SK-N-SH treated with all-trans-retinoic acid at 6 μM for 48 hours (cell line): ENCODE data around the gene ZNF792.
"Not testable (repeated sequence)": the region's sequence is repeated elsewhere in the genome, so short reads cannot be mapped to it uniquely, and the experiment has no call there.

Experiments used
- ATAC-seq: fragments of 200-7000 bp; cut with Tn5 transposase; 3 replicates; pipeline ENCODE4 v1.9.1; 2020; ENCODE audit warnings: mild to moderate bottlenecking, moderate library complexity
- ARNTL ChIP-seq: fragments of 450-650 bp; formaldehyde crosslinking; IDR thresholded peaks from 2 replicates; pipeline ENCODE4 v1.5.0; 2020; ENCODE audit warnings: low read depth, mild to moderate bottlenecking, moderate library complexity, borderline replicate concordance
- BACH2 ChIP-seq: fragments of 250-450 bp; sonication (Bioruptor Pico); IDR thresholded peaks from 2 replicates; pipeline ENCODE4 v1.9.0; 2021; ENCODE audit warnings: mild to moderate bottlenecking, borderline replicate concordance
- CREB5 ChIP-seq: fragments of 250-450 bp; sonication (Bioruptor Pico); IDR thresholded peaks from 2 replicates; pipeline ENCODE4 v1.5.1; 2020; ENCODE audit warnings: low read depth, mild to moderate bottlenecking, moderate library complexity
- CSDC2 ChIP-seq: fragments of 250-450 bp; sonication (Bioruptor Pico); IDR thresholded peaks from 2 replicates; pipeline ENCODE4 v1.5.0; 2020; ENCODE audit warnings: mild to moderate bottlenecking, moderate library complexity
- CSRNP3 ChIP-seq: fragments of 250-450 bp; sonication (Bioruptor Pico); IDR thresholded peaks from 2 replicates; pipeline ENCODE4 v1.5.1; 2021; ENCODE audit warnings: mild to moderate bottlenecking, moderate library complexity
- ESRRG ChIP-seq: fragments of 250-450 bp; sonication (Bioruptor Pico); IDR thresholded peaks from 2 replicates; pipeline ENCODE4 v1.6.1; 2021; ENCODE audit warnings: mild to moderate bottlenecking
- GLIS3 ChIP-seq: fragments of 250-450 bp; sonication (Bioruptor Pico); IDR thresholded peaks from 2 replicates; pipeline ENCODE4 v1.5.0; 2020; ENCODE audit warnings: mild to moderate bottlenecking, moderate library complexity
- ISL1 ChIP-seq: fragments of 250-450 bp; sonication (Bioruptor Pico); IDR thresholded peaks from 2 replicates; pipeline ENCODE4 v2.1.2; 2022; ENCODE audit warnings: mild to moderate bottlenecking, moderate library complexity
- OSR1 ChIP-seq: fragments of 250-450 bp; sonication (Bioruptor Pico); IDR thresholded peaks from 2 replicates; pipeline ENCODE4 v1.8.0; 2022; ENCODE audit warnings: moderate library complexity, mild to moderate bottlenecking, inconsistent platforms
- PATZ1 ChIP-seq: fragments of 250-450 bp; sonication (Bioruptor Pico); IDR thresholded peaks from 2 replicates; pipeline ENCODE4 v1.8.0; 2020; ENCODE audit warnings: mild to moderate bottlenecking, moderate library complexity, borderline replicate concordance
- PPARA ChIP-seq: fragments of 250-450 bp; sonication (Bioruptor Pico); IDR thresholded peaks from 2 replicates; pipeline ENCODE4 v1.5.0; 2020; ENCODE audit warnings: mild to moderate bottlenecking, borderline replicate concordance
- SNAI2 ChIP-seq: fragments of 250-450 bp; sonication (Bioruptor Pico); IDR thresholded peaks from 2 replicates; pipeline ENCODE4 v1.5.0; 2020; ENCODE audit warnings: mild to moderate bottlenecking, moderate library complexity
- TCF4 ChIP-seq: fragments of 250-450 bp; sonication (Bioruptor Pico); IDR thresholded peaks from 2 replicates; pipeline ENCODE4 v1.8.0; 2021; ENCODE audit warnings: mild to moderate bottlenecking, moderate library complexity, borderline replicate concordance
- TOX ChIP-seq: fragments of 250-450 bp; sonication (Bioruptor Pico); IDR thresholded peaks from 2 replicates; pipeline ENCODE4 v1.8.0; 2021; ENCODE audit warnings: mild to moderate bottlenecking, moderate library complexity, borderline replicate concordance
- TSHZ2 ChIP-seq: fragments of 250-450 bp; sonication (Bioruptor Pico); IDR thresholded peaks from 2 replicates; pipeline ENCODE4 v1.5.0; 2020; ENCODE audit warnings: mild to moderate bottlenecking, moderate library complexity
- ZFP3 ChIP-seq: fragments of 250-450 bp; sonication (Bioruptor Pico); IDR thresholded peaks from 2 replicates; pipeline ENCODE4 v1.5.0; 2020; ENCODE audit warnings: mild to moderate bottlenecking, moderate library complexity
- ZFP30 ChIP-seq: fragments of 450-650 bp; formaldehyde crosslinking; IDR thresholded peaks from 2 replicates; pipeline ENCODE4 v1.5.0; 2022; ENCODE audit warnings: mild to moderate bottlenecking, moderate library complexity
- ZNF70 ChIP-seq: fragments of 450-650 bp; formaldehyde crosslinking; IDR thresholded peaks from 2 replicates; pipeline ENCODE4 v1.5.0; 2020; ENCODE audit warnings: mild to moderate bottlenecking, moderate library complexity
- ZNF8 ChIP-seq: fragments of 450-650 bp; formaldehyde crosslinking; IDR thresholded peaks from 2 replicates; pipeline ENCODE4 v1.5.0; 2020; ENCODE audit warnings: mild to moderate bottlenecking, moderate library complexity

The ZNF792 gene

GRCh38 chr19:34926685-34927375 lies 37.2 kb downstream of the ZNF792 start, which contains the start of gene ZNF30 (continued):
- TF ChIP-seq BACH2 (CRISPR knock-in tag) = no peak
- no peak for TF ChIP-seq TSHZ2
- TF ChIP-seq TOX (CRISPR knock-in tag) = no peak
- TF ChIP-seq, all 23 proteins: peak for 0

GRCh38 chr19:34926361-34926684 lies 37.7 kb downstream of the ZNF792 start:
- TF ChIP-seq PATZ1 (CRISPR knock-in tag) = no peak
- no peak for TF ChIP-seq PPARA (CRISPR knock-in tag)
- no peak for TF ChIP-seq SNAI2 (CRISPR knock-in tag)
- no peak for TF ChIP-seq ZNF70 (CRISPR knock-in tag)
- TF ChIP-seq TSHZ2 = no peak
- TF ChIP-seq CSRNP3 = no peak
- TF ChIP-seq ARNTL (CRISPR knock-in tag) = no peak
- TF ChIP-seq ZNF8 (CRISPR knock-in tag) = no peak
- no peak for TF ChIP-seq CSDC2 (CRISPR knock-in tag)
- TF ChIP-seq TCF4 = no peak
- no peak for TF ChIP-seq ISL1 (CRISPR knock-in tag)
- TF ChIP-seq OSR1 (CRISPR knock-in tag) = no peak
- TF ChIP-seq ESRRG (CRISPR knock-in tag) = no peak
- no peak for TF ChIP-seq GLIS3 (CRISPR knock-in tag)
- TF ChIP-seq BACH2 (CRISPR knock-in tag) = no peak
- no peak for TF ChIP-seq CREB5
- TF ChIP-seq ZFP30 (CRISPR knock-in tag) = no peak

GRCh38 chr19:34925278-34925855 lies 38.7 kb downstream of the ZNF792 start:
- TF ChIP-seq OSR1 (CRISPR knock-in tag) (no peak), CSDC2 (CRISPR knock-in tag) (no peak), PPARA (CRISPR knock-in tag) (no peak), ZNF8 (CRISPR knock-in tag) (no peak), ZFP30 (CRISPR knock-in tag) (no peak), CREB5 (no peak), ZFP3 (CRISPR knock-in tag) (no peak), SNAI2 (CRISPR knock-in tag) (no peak)
- TF ChIP-seq, all 23 proteins: peak for 0
- no peak for ATAC-seq

More at GRCh38 chr19:34926361-34926684, 37.7 kb downstream of the ZNF792 start:
- no peak for ATAC-seq

- not testable (repeated sequence) for ATAC-seq
Observed at GRCh38 chr19:34920090-34920786, 43.8 kb downstream of the ZNF792 start.
